GM06990 (cell line): Measurements from ENCODE around the gene USP22.

Experiments
- DNase-seq: peaks from one replicate; pipeline ENCODE4 v3.0.0-alpha.2; 2011; ENCODE audit not compliant: insufficient read length; ENCODE audit errors: extremely low read depth
- H3K27me3 ChIP-seq: replicated peaks from 2 replicates; pipeline ENCODE4 v1.6.0; 2011; ENCODE audit warnings: low read length; ENCODE audit not compliant: control insufficient read depth, insufficient read depth
- H3K36me3 ChIP-seq: 2 replicates; pipeline ENCODE4 v1.5.1; 2011; ENCODE audit warnings: low read length; ENCODE audit not compliant: control insufficient read depth, insufficient read depth
- H3K4me3 ChIP-seq: replicated peaks from 2 replicates; pipeline ENCODE4 v1.5.1; 2011; ENCODE audit warnings: low read depth, mild to moderate bottlenecking, control low read depth, low read length
- CTCF ChIP-seq: IDR thresholded peaks from 2 replicates; pipeline ENCODE4 v1.5.1; 2011; ENCODE audit warnings: low read length, control low read depth, mild to moderate bottlenecking, inconsistent platforms; ENCODE audit not compliant: insufficient read depth, poor library complexity, severe bottlenecking

The USP22 gene

GRCh38 chr17:20995873-20996723 is 46.7 kb downstream of the USP22 start:
- Histone ChIP-seq H3K4me3 (no peak overlapping the region), H3K36me3 (no peaks in the 10 kb centered on the region; the same call in none of the 2 replicates), H3K27me3 (no peaks in the 10 kb centered on the region; the same call in 1 of the 2 replicates)
- TF ChIP-seq CTCF: no peak
- DNase-seq: no peak

GRCh38 chr17:20995164-20995872 is 47.5 kb downstream of the USP22 start:
- no peak for TF ChIP-seq CTCF
- H3K4me3 ChIP-seq: no peak overlapping the region
- no peak for DNase-seq
- H3K27me3 ChIP-seq: no peaks in the 10 kb centered on the region; the same call in 1 of the 2 replicates
- H3K36me3 ChIP-seq: no peaks in the 10 kb centered on the region; the same call in none of the 2 replicates

- no peaks in the 10 kb centered on the region; the same call in 1 of the 2 replicates for H3K36me3 ChIP-seq
- H3K27me3 ChIP-seq: no peaks in the 10 kb centered on the region; the same call in 1 of the 2 replicates
- H3K4me3 ChIP-seq: no peak overlapping the region
- no peak for TF ChIP-seq CTCF
- no peak for DNase-seq
Observed at GRCh38 chr17:20994779-20995149, 48.0 kb downstream of the USP22 start.

- Histone ChIP-seq H3K4me3 (no peak overlapping the region), H3K27me3 (no peaks in the 10 kb centered on the region; the same call in 1 of the 2 replicates), H3K36me3 (no peaks in the 10 kb centered on the region; the same call in 1 of the 2 replicates)
- TF ChIP-seq CTCF: no peak
- DNase-seq: no peak
Observed at GRCh38 chr17:20993863-20994778, 48.7 kb downstream of the USP22 start.

GRCh38 chr17:20992987-20993862 is 49.6 kb downstream of the USP22 start:
- no peaks in the 10 kb centered on the region; the same call in 1 of the 2 replicates for H3K36me3 ChIP-seq
- no peak for DNase-seq
- peak; percentile 96 for TF ChIP-seq CTCF
- H3K4me3 ChIP-seq: no peak overlapping the region
- H3K27me3 ChIP-seq: no peaks in the 10 kb centered on the region; the same call in 1 of the 2 replicates
